Right atrium auricular region (tissue), 2 donors: ENCODE measurements around the gene PRKAG2. TPM values are rescaled to one million over a fixed set of nuclear protein-coding genes. Genes with fewer than 3 reads are reported as not detected.

Source experiments
- DNase-seq: peaks from one replicate; pipeline ENCODE4 v3.0.0-alpha.2; 2019; ENCODE audit warnings: low spot score
- H3K27ac ChIP-seq, 2 donors: fragments of 200-600 bp; sonication (generic); 1 replicate in 1 of 2; 2 replicates in 1 of 2; pipeline ENCODE4 v1.5.1; 2016 to 2019
- H3K27me3 ChIP-seq, 2 donors: fragments of 200-600 bp; sonication (generic); one replicate each; pipeline versions ENCODE4 v1.5.1 to v1.6.0; 2017 to 2019
- H3K36me3 ChIP-seq: fragments of 200-600 bp; sonication (generic); one replicate; pipeline ENCODE4 v1.5.1; 2016
- H3K4me1 ChIP-seq, 2 donors: fragments of 200-600 bp; sonication (generic); one replicate each; pipeline versions ENCODE4 v1.5.1 to v1.6.0; 2017 to 2019
- H3K4me3 ChIP-seq, 2 donors: fragments of 200-600 bp; sonication (generic); 1 replicate in 1 of 2; 2 replicates in 1 of 2; pipeline ENCODE4 v1.5.1; 2017 to 2019; ENCODE audit warnings: mild to moderate bottlenecking in 1 of 2, moderate library complexity in 1 of 2
- H3K9me3 ChIP-seq, 2 donors: fragments of 200-600 bp; sonication (generic); one replicate each; pipeline ENCODE4 v1.5.1; 2019
- CTCF ChIP-seq, 2 donors: fragments of 200-600 bp; sonication (generic); IDR thresholded peaks; one replicate each; pipeline ENCODE4 v1.5.1; 2019; ENCODE audit warnings: antibody characterized with exemption in 2 of 2
- total RNA-seq, 2 donors: library from RNA; depleted of rRNA; stranded (reverse); fragments of >200 nt; gene quantifications; one replicate each; pipeline ENCODE4 v1.1.0, GENCODE V29; 2016

The PRKAG2 gene
- total RNA-seq, 2 donors from 2014 or later, result 133 to 177 TPM

DNA sequence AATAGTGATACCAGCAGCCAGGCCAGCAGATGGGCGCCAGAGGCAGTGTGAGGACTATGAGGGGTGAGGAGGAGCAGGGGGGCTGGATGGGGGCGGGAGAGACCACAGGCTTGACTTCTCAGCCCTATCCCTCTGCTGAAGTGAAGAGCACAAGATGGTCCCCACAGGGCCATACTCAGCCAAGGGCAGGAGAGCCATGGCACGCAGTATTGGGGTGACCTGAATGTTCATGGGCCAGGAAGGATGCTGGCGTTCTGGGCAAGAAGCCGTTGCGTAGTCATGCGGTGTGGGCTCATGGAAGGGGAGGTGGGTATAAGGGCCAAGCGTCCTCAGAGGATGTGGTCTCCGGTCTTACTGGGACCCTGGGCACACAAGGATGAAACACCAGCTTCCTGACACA lies 146.3 kb downstream of the PRKAG2 start:
- Histone ChIP-seq H3K27me3 (no peaks in the 10 kb centered on the region), H3K4me1 (peaks cover 0 to 53% of the 10 kb centered on the region in 2 donors), H3K36me3 (no peaks in the 10 kb centered on the region), H3K27ac (peak overlapping the region; percentile 87 to 91), H3K4me3 (no peak overlapping the region), H3K9me3 (no peaks in the 10 kb centered on the region)
- no peak for TF ChIP-seq CTCF (IDR thresholded peaks at IDR 0.05)
- DNase-seq, result no peak

DNA sequence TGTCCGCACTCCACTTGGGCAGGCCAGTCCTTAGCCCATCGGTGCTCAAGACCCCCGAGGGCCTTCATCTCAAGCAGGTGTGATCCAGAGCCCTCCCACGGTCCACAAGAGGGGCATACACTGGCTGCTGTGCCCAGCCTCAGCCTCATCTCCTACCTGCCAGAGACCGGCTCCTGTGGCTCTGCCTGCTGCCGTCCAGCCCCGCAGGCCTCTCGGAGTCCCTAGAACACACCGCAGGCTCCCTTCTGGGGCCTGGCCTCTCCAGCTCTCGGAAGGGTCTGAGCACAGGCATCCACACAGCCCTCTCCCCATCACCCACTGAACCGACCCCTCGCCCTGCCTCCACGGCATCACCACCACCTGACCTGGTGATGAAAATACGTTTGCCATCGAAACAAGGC lies 147.4 kb downstream of the PRKAG2 start:
- peak overlapping the region; percentile 87 to 91 for H3K27ac ChIP-seq
- H3K36me3 ChIP-seq, result no peaks in the 10 kb centered on the region
- H3K4me1 ChIP-seq, result peaks cover 0 to 62% of the 10 kb centered on the region in 2 donors

DNA sequence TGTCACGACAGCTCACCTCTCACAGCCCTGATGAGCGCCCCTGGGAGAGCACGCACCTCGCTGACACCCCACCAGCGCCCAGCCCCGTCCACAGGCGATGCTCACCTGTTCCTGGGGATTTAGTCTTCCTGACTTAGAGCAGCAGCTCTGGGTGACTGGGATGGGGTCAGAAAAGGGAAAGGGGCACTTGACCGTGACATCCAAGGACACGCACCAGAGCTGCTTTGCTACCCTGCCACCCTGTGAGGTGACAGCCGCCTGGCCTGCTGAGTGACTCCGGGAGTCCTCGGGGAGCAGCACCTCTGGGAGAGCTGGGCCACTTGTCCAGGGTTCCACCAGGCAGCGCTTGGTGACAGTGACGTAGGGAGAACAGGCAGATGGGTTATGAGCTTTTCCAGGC lies 148.2 kb downstream of the PRKAG2 start:
- no peak for DNase-seq
- H3K9me3 ChIP-seq, result no peaks in the 10 kb centered on the region
- peak overlapping the region; percentile 87 to 91 for H3K27ac ChIP-seq
- no peaks in the 10 kb centered on the region for H3K36me3 ChIP-seq
- H3K4me1 ChIP-seq, result peaks cover 0 to 70% of the 10 kb centered on the region in 2 donors
- TF ChIP-seq CTCF (IDR thresholded peaks at IDR 0.05), result no peak
- no peak overlapping the region for H3K4me3 ChIP-seq
- H3K27me3 ChIP-seq, result no peaks in the 10 kb centered on the region

More for the DNA sequence above, 147.4 kb downstream of the PRKAG2 start:
- H3K4me3 ChIP-seq, result peak overlapping the region in 1 of 2 donors; percentile 21
- no peaks in the 10 kb centered on the region for H3K9me3 ChIP-seq
- no peak for TF ChIP-seq CTCF (IDR thresholded peaks at IDR 0.05)
- no peak for DNase-seq
- H3K27me3 ChIP-seq, result no peaks in the 10 kb centered on the region

GRCh38 chr7:151728286-151728660 lies 148.6 kb downstream of the PRKAG2 start:
- no peak for TF ChIP-seq CTCF (IDR thresholded peaks at IDR 0.05)
- Histone ChIP-seq H3K9me3 (no peaks in the 10 kb centered on the region), H3K4me3 (no peak overlapping the region), H3K4me1 (peaks cover 0 to 72% of the 10 kb centered on the region in 2 donors), H3K36me3 (no peaks in the 10 kb centered on the region), H3K27me3 (no peaks in the 10 kb centered on the region), H3K27ac (peak overlapping the region; percentile 87 to 91)
- no peak for DNase-seq

GRCh38 chr7:151727579-151728285 lies 149.2 kb downstream of the PRKAG2 start:
- no peaks in the 10 kb centered on the region for H3K9me3 ChIP-seq
- DNase-seq, result peak; percentile 90
- TF ChIP-seq CTCF (IDR thresholded peaks at IDR 0.05), result no peak
- no peaks in the 10 kb centered on the region for H3K36me3 ChIP-seq
- no peak overlapping the region for H3K4me3 ChIP-seq
- H3K4me1 ChIP-seq, result peaks cover 0 to 78% of the 10 kb centered on the region in 2 donors
- H3K27ac ChIP-seq, result peak overlapping the region; percentile 87 to 91
- H3K27me3 ChIP-seq, result no peaks in the 10 kb centered on the region
